Neural cell (in vitro differentiated cells): ENCODE measurements around the gene FAM200A. TPM values are rescaled to one million over a fixed set of nuclear protein-coding genes. Genes with fewer than 3 reads are reported as not detected.

Source experiments
- H2AFZ ChIP-seq: fragments of 200-600, 300-800 bp; sonication (generic), shearing (Covaris generic); 2 replicates; pipeline ENCODE4 v1.6.0; 2014; ENCODE audit warnings: low read depth, mild to moderate bottlenecking, antibody characterized with exemption, low read length, moderate library complexity
- H3F3A ChIP-seq: fragments of 200-600 bp; shearing (Covaris generic); 2 replicates; pipeline ENCODE4 v1.6.1; 2016; ENCODE audit warnings: mild to moderate bottlenecking, moderate library complexity, mixed read lengths, antibody characterized with exemption, low read length; ENCODE audit not compliant: insufficient read depth, poor library complexity, severe bottlenecking
- H3K27ac ChIP-seq: fragments of 200-600, 300-800 bp; sonication (generic), shearing (Covaris generic); 2 replicates; pipeline ENCODE4 v1.5.1; 2014; ENCODE audit warnings: mild to moderate bottlenecking, low read length, moderate library complexity
- H3K27me3 ChIP-seq: fragments of 300-800, 200-600 bp; sonication (generic), shearing (Covaris generic); 2 replicates; pipeline ENCODE4 v1.6.0; 2014; ENCODE audit warnings: mild to moderate bottlenecking, low read depth, low read length, moderate library complexity; ENCODE audit not compliant: insufficient read depth
- H3K36me3 ChIP-seq: fragments of 300-800, 200-600 bp; sonication (generic), shearing (Covaris generic); 2 replicates; pipeline ENCODE4 v1.5.1; 2014; ENCODE audit warnings: mild to moderate bottlenecking, antibody characterized with exemption, low read length, moderate library complexity; ENCODE audit not compliant: insufficient read depth
- H3K4me2 ChIP-seq: fragments of 300-800, 200-600 bp; sonication (generic), shearing (Covaris generic); 2 replicates; pipeline ENCODE4 v1.6.0; 2014; ENCODE audit warnings: mild to moderate bottlenecking, low read length
- H3K4me3 ChIP-seq: fragments of 300-800, 200-600 bp; sonication (generic), shearing (Covaris generic); 2 replicates; pipeline ENCODE4 v1.5.1; 2014; ENCODE audit warnings: mild to moderate bottlenecking, low read length, moderate library complexity
- H3K79me2 ChIP-seq: fragments of 200-600 bp; shearing (Covaris generic); replicated peaks from 2 replicates; pipeline ENCODE4 v1.6.0; 2014; ENCODE audit warnings: mild to moderate bottlenecking, low read length, moderate library complexity; ENCODE audit not compliant: insufficient read depth
- H3K9ac ChIP-seq: fragments of 300-800, 200-600 bp; sonication (generic), shearing (Covaris generic); 2 replicates; pipeline ENCODE4 v1.6.1; 2016; ENCODE audit warnings: mild to moderate bottlenecking, low read length, mixed read lengths
- H3K9me2 ChIP-seq: fragments of 200-600 bp; shearing (Covaris generic); 2 replicates; pipeline ENCODE4 v1.6.1; 2016; ENCODE audit warnings: mild to moderate bottlenecking, low read length, mixed read lengths; ENCODE audit not compliant: insufficient read depth
- H3K9me3 ChIP-seq: fragments of 200-600, 300-800 bp; sonication (generic), shearing (Covaris generic); 2 replicates; pipeline ENCODE4 v1.6.1; 2016; ENCODE audit warnings: mild to moderate bottlenecking, mixed run types, low read length, moderate library complexity, mixed read lengths
- H4K20me1 ChIP-seq: fragments of 200-600 bp; shearing (Covaris generic); 2 replicates; pipeline ENCODE4 v1.6.1; 2016; ENCODE audit warnings: mild to moderate bottlenecking, mixed run types; ENCODE audit not compliant: insufficient read depth
- CTCF ChIP-seq: fragments of 450-650 bp; IDR thresholded peaks from 2 replicates; pipeline ENCODE4 v1.5.1; 2014; ENCODE audit warnings: antibody characterized with exemption, mild to moderate bottlenecking, moderate library complexity; ENCODE audit not compliant: poor library complexity, severe bottlenecking
- EP300 ChIP-seq: fragments of 450-650 bp; conservative IDR thresholded peaks from 2 replicates; pipeline ENCODE4 v1.6.1; 2014; ENCODE audit warnings: antibody characterized with exemption, mild to moderate bottlenecking, moderate library complexity; ENCODE audit not compliant: poor library complexity, severe bottlenecking
- EZH2 ChIP-seq: fragments of 200-600, 300-800 bp; shearing (Covaris generic), sonication (generic); IDR thresholded peaks from 2 replicates; pipeline ENCODE4 v1.6.1; 2014; ENCODE audit warnings: antibody characterized with exemption, low read length, borderline replicate concordance, mild to moderate bottlenecking; ENCODE audit not compliant: insufficient read depth, poor library complexity, severe bottlenecking
- MXI1 ChIP-seq: fragments of 450-650 bp; conservative IDR thresholded peaks from 2 replicates; pipeline ENCODE4 v1.6.1; 2014; ENCODE audit warnings: antibody characterized with exemption, mild to moderate bottlenecking; ENCODE audit not compliant: poor library complexity, severe bottlenecking
- POLR2AphosphoS5 ChIP-seq: IDR thresholded peaks from 2 replicates; pipeline ENCODE4 v1.6.1; 2012
- RAD21 ChIP-seq: fragments of 450-650 bp; conservative IDR thresholded peaks from 2 replicates; pipeline ENCODE4 v1.6.1; 2014; ENCODE audit warnings: antibody characterized with exemption, mild to moderate bottlenecking, moderate library complexity
- REST ChIP-seq: IDR thresholded peaks from 2 replicates; pipeline ENCODE4 v1.6.1; 2012; ENCODE audit warnings: borderline replicate concordance
- SMC3 ChIP-seq: fragments of 450-650 bp; conservative IDR thresholded peaks from 2 replicates; pipeline ENCODE4 v1.6.1; 2014; ENCODE audit warnings: antibody characterized with exemption, mild to moderate bottlenecking, moderate library complexity; ENCODE audit not compliant: poor library complexity
- TAF1 ChIP-seq: IDR thresholded peaks from 2 replicates; pipeline ENCODE4 v1.6.1; 2012; ENCODE audit warnings: low read depth
- polyA plus RNA-seq: library from polyadenylated mRNA; depleted of rRNA; stranded (reverse); fragments of >200 nt; gene quantifications from 2 replicates; pipeline ENCODE4 v1.2.3, GENCODE V29; 2014

FAM200A gene
- polyA plus RNA-seq, 1 donor from 2014 or later, result 24.0 TPM

- Histone ChIP-seq H3K9ac (no peak overlapping the region), H3K9me3 (no peaks in the 10 kb centered on the region), H3K36me3 (peaks cover 8% of the 10 kb centered on the region), H2AFZ (no peak overlapping the region), H3K27ac (no peak overlapping the region), H3K27me3 (no peaks in the 10 kb centered on the region), H3K9me2 (no peaks in the 10 kb centered on the region), H3F3A (no peaks in the 10 kb centered on the region), H3K4me3 (no peak overlapping the region), H3K79me2 (peaks cover 52% of the 10 kb centered on the region), H3K4me2 (no peak overlapping the region), H4K20me1 (no peaks in the 10 kb centered on the region)
- TF ChIP-seq MXI1 (no peak), CTCF (no peak), RAD21 (no peak), TAF1 (no peak), EP300 (no peak), REST (no peak), POLR2AphosphoS5 (no peak), SMC3 (no peak), EZH2 (no peak)
Observed at GRCh38 chr7:99560834-99561736, 9.2 kb upstream of the FAM200A start.

DNA sequence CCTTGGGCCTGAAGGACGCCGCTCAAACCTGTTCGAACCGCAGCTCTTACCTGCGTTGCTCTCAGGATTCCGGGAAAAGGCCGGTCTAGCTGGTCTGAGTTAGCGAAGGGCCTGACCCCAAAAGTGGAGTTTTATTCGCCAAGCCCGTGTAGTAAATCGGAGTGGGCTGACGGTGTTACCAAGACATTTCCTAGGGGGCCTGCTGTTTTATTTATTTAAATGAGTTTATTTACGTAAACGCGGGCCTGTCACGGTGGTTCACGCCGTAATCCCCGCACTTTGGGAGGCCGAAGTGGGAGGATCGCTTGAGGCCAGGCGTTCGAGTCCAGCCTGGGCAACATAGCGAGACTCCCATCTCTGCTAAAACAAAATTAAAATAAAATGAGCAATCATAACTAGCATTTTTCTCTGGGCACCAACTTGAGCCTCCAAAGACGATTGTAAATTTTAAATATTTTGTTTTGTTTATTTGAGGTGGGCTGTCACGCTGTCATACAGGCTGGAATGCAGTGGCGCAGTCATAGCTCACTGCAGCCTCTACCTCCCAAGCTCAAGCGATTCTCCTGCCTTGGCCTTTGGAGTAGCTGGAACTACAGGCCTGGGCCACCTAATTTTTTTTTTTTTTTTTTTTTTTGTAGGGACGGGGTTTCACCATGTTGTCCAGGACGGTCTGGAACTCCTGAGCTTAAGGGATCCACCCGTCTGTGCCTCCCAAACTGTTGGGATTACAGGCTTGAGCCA is 7.4 kb upstream of the FAM200A start:
- Histone ChIP-seq H3K9ac (peak overlapping the region; percentile 100), H3K36me3 (peaks cover 5% of the 10 kb centered on the region), H3K27me3 (no peaks in the 10 kb centered on the region), H3K27ac (peak overlapping the region; percentile 100), H3K4me3 (peak overlapping the region; percentile 89), H3K79me2 (peaks cover 56% of the 10 kb centered on the region), H3K4me2 (peak overlapping the region; percentile 89), H4K20me1 (no peaks in the 10 kb centered on the region), H3K9me2 (no peaks in the 10 kb centered on the region), H2AFZ (peak overlapping the region; percentile 94), H3F3A (no peaks in the 10 kb centered on the region), H3K9me3 (no peaks in the 10 kb centered on the region)
- no peak for TF ChIP-seq REST
- TF ChIP-seq MXI1, result no peak
- no peak for TF ChIP-seq EP300
- no peak for TF ChIP-seq RAD21
- TF ChIP-seq CTCF, result no peak
- no peak for TF ChIP-seq SMC3
- TF ChIP-seq EZH2, result no peak
- TF ChIP-seq TAF1, result no peak
- TF ChIP-seq POLR2AphosphoS5, result no peak
